Panc1 (cell line): ENCODE measurements around the gene MTMR8. TPM values are rescaled to one million over a fixed set of nuclear protein-coding genes. Genes with fewer than 3 reads are reported as not detected.
"Not testable (repeated sequence)": the region's sequence is repeated elsewhere in the genome, so short reads cannot be mapped to it uniquely, and the experiment has no call there.

Experiments used
- ATAC-seq: fragments of 200-7000 bp; cut with Tn5 transposase; 2 replicates; pipeline ENCODE4 v1.9.1; 2020; ENCODE audit warnings: mild to moderate bottlenecking, moderate library complexity
- BruUV-seq: library from RNA; stranded (reverse); fragments of 400-500 nt; replicated peaks from 2 replicates; lab custom pipeline; 2021; lab: Mats Ljungman, UMichigan
- CTCF ChIA-PET: fragments of 300-600 bp; sonication (Branson Sonifier 250); formaldehyde crosslinking; loops from one replicate; lab custom pipeline; 2022; ENCODE audit warnings: antibody characterized with exemption; lab: Charles Lee
- POLR2A ChIA-PET: fragments of 300-600 bp; sonication (Branson Sonifier 250); formaldehyde crosslinking; loops from one replicate; lab custom pipeline; 2022; ENCODE audit warnings: antibody characterized with exemption; lab: Charles Lee
- DNase-seq: peaks from one replicate; pipeline ENCODE4 v3.0.0-alpha.2; 2010; ENCODE audit warnings: low read depth, low spot score
- H3K27ac ChIP-seq: 2 replicates; pipeline ENCODE4 v1.5.1; 2011; ENCODE audit warnings: mild to moderate bottlenecking, low read length, inconsistent platforms
- H3K27me3 ChIP-seq: fragments of 200-500 bp; sonication (Bioruptor generic); 2 replicates; pipeline ENCODE4 v1.6.0; 2014; ENCODE audit warnings: low read length, inconsistent platforms; ENCODE audit not compliant: control insufficient read depth, insufficient read depth
- H3K36me3 ChIP-seq: fragments of 200-500 bp; sonication (Bioruptor generic); 2 replicates; pipeline ENCODE4 v1.5.1; 2014; ENCODE audit warnings: inconsistent platforms, mild to moderate bottlenecking, low read length, moderate library complexity; ENCODE audit not compliant: control insufficient read depth, insufficient read depth
- H3K4me1 ChIP-seq: 2 replicates; pipeline ENCODE4 v1.5.1; 2011; ENCODE audit warnings: inconsistent platforms, mild to moderate bottlenecking, low read length, moderate library complexity; ENCODE audit not compliant: control insufficient read depth, insufficient read depth
- H3K4me3 ChIP-seq, 2 experiments: 2 replicates each; pipeline ENCODE4 v1.5.1; 2011 to 2012; ENCODE audit warnings: low read depth in 2 of 2, low read length in 2 of 2, mild to moderate bottlenecking in 2 of 2, inconsistent platforms in 1 of 2, moderate library complexity in 1 of 2
- H3K9me3 ChIP-seq: fragments of 200-500 bp; sonication (Bioruptor generic); 2 replicates; pipeline ENCODE4 v1.5.1; 2014; ENCODE audit warnings: low read depth, mild to moderate bottlenecking, inconsistent platforms, low read length, moderate library complexity; ENCODE audit not compliant: control insufficient read depth, insufficient read depth
- CTCF ChIP-seq: fragments of 450-650 bp; IDR thresholded peaks from 2 replicates; pipeline ENCODE4 v1.5.1; 2017; ENCODE audit warnings: mild to moderate bottlenecking
- POLR2AphosphoS5 ChIP-seq: IDR thresholded peaks from 2 replicates; pipeline ENCODE4 v1.6.1; 2012; ENCODE audit warnings: mild to moderate bottlenecking, low read depth, low read length, moderate library complexity
- SIN3A ChIP-seq: IDR thresholded peaks from 2 replicates; pipeline ENCODE4 v1.6.1; 2012; ENCODE audit warnings: low read depth, mild to moderate bottlenecking, low read length, moderate library complexity, borderline replicate concordance; ENCODE audit not compliant: insufficient read depth
- TCF7L2 ChIP-seq: IDR thresholded peaks from 2 replicates; pipeline ENCODE4 v1.6.1; 2011; ENCODE audit warnings: mild to moderate bottlenecking, low read depth, low read length, inconsistent platforms
- in situ Hi-C: cut with HindIII; loops from 2 replicates; pipeline ENCODE4 v1.10.0; 2016; ENCODE audit warnings: low sequenced_read_pairs, low pct_unique_long_range_greater_than_20kb
- intact Hi-C: fragments of 100-400 bp; cut with micrococcal nuclease; formaldehyde crosslinking; loops from one replicate; pipeline ENCODE4 v1.10.0; 2022; ENCODE audit not compliant: unreplicated experiment
- total RNA-seq: library from RNA; stranded (reverse); gene quantifications from one replicate; pipeline ENCODE4 v1.2.1, GENCODE V29; 2021; ENCODE audit not compliant: unreplicated experiment
- TF ChIP-seq, protein P1 (sequence below), 2 experiments: IDR thresholded peaks; 2 replicates each; pipeline ENCODE4 v1.6.1; 2011 to 2012; ENCODE audit warnings: low read depth in 2 of 2, control low read depth in 1 of 2, low read length in 1 of 2, mild to moderate bottlenecking in 1 of 2, moderate library complexity in 1 of 2; ENCODE audit not compliant: insufficient read depth in 1 of 2

Gene MTMR8
- total RNA-seq, 1 experiment from 2014 or later = 1.3 TPM

DNA sequence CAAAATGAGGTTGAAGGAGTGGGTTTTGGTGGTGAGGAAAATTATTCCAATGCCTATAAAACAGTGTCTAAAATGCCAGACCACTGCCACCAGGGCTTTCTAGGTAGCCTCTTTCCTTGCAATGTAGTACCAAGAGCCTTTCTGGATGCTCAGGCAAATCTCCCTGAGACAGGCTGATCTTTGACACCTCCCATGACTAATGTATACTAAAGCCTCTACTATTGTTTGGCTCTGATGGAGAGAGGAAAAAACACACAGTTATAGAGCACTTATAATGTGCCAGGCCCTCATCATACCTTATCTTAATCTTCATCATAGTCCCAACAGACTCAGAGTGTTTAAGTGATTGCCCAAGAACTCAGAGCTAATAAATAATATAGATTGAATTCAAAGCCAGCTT, 5.8 kb downstream of the MTMR8 start:
- TF ChIP-seq POLR2AphosphoS5 = no peak
- TF ChIP-seq CTCF = no peak
- TF ChIP-seq, protein P1, sequence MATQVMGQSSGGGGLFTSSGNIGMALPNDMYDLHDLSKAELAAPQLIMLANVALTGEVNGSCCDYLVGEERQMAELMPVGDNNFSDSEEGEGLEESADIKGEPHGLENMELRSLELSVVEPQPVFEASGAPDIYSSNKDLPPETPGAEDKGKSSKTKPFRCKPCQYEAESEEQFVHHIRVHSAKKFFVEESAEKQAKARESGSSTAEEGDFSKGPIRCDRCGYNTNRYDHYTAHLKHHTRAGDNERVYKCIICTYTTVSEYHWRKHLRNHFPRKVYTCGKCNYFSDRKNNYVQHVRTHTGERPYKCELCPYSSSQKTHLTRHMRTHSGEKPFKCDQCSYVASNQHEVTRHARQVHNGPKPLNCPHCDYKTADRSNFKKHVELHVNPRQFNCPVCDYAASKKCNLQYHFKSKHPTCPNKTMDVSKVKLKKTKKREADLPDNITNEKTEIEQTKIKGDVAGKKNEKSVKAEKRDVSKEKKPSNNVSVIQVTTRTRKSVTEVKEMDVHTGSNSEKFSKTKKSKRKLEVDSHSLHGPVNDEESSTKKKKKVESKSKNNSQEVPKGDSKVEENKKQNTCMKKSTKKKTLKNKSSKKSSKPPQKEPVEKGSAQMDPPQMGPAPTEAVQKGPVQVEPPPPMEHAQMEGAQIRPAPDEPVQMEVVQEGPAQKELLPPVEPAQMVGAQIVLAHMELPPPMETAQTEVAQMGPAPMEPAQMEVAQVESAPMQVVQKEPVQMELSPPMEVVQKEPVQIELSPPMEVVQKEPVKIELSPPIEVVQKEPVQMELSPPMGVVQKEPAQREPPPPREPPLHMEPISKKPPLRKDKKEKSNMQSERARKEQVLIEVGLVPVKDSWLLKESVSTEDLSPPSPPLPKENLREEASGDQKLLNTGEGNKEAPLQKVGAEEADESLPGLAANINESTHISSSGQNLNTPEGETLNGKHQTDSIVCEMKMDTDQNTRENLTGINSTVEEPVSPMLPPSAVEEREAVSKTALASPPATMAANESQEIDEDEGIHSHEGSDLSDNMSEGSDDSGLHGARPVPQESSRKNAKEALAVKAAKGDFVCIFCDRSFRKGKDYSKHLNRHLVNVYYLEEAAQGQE (IDR thresholded peaks at IDR 0.05; ENCODE audit: insufficient read depth in 1 of 2, low read depth in 2 of 2, low read length in 1 of 2) = no peak
- no peak for TF ChIP-seq TCF7L2
- TF ChIP-seq SIN3A = no peak
- CTCF ChIA-PET = no interaction called here

DNA sequence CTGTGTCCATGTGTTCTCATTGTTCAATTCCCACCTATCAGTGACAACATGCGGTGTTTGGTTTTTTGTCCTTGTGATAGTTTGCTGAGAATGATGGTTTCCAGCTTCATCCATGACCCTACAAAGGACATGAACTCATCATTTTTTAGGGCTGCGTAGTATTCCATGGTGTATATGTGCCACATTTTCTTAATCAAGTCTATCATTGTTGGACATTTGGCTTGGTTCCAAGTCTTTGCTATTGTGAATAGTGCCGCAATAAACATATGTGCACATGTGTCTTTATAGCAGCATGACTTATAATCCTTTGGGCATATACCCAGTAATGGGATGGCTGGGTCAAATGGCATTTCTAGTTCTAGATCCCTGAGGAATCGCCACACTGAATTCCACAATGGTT, 14.5 kb downstream of the MTMR8 start:
- H3K27ac ChIP-seq, H3K9me3 ChIP-seq, H3K27me3 ChIP-seq, BruUV-seq, in situ Hi-C loops, H3K4me3 ChIP-seq, ATAC-seq, H3K4me1 ChIP-seq, POLR2A ChIA-PET, DNase-seq, H3K36me3 ChIP-seq, intact Hi-C loops, CTCF ChIA-PET: not testable (repeated sequence)

More for the DNA sequence above, 5.8 kb downstream of the MTMR8 start:
- no TSS peak for BruUV-seq
- Histone ChIP-seq H3K36me3 (no peaks in the 10 kb centered on the region), H3K27me3 (no peaks in the 10 kb centered on the region), H3K4me3 (no peak overlapping the region), H3K9me3 (no peaks in the 10 kb centered on the region), H3K4me1 (no peaks in the 10 kb centered on the region), H3K27ac (no peak overlapping the region)
- intact Hi-C loops = no loop called here
- in situ Hi-C loops = no loop called here
- DNase-seq = no peak
- POLR2A ChIA-PET = no interaction called here
- ATAC-seq = no peak

DNA sequence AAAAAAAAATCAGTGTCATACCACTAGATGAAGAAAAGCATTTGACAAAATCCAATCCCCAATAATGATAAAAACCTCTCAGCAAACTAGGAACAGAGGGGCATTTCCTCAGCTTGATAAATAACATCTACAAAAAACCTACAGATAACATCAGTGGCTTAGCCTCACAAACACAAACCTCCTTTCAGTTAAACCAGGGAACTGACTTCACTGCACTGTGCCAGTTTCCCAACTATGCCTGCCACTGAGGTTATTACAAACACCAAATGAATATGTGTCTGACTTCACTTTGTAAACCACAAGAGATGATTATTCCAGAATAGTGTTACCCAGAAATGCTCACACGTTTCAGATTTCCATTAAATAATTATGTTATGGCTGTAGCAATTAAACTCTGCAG, 15.3 kb downstream of the MTMR8 start:
- ATAC-seq (no peak), DNase-seq (no peak)
- ChIA-PET POLR2A (no interaction called here), CTCF (no interaction called here)
- no peaks in the 10 kb centered on the region for H3K9me3 ChIP-seq
- no peaks in the 10 kb centered on the region for H3K36me3 ChIP-seq
- H3K4me3 ChIP-seq = no peak overlapping the region
- BruUV-seq = no TSS peak
- TF ChIP-seq POLR2AphosphoS5 (no peak), TCF7L2 (no peak)
- TF ChIP-seq, protein P1 (IDR thresholded peaks at IDR 0.05; ENCODE audit: insufficient read depth in 1 of 2, low read depth in 2 of 2, low read length in 1 of 2) = no peak
- in situ Hi-C loops (no loop called here), intact Hi-C loops (no loop called here)
- H3K27me3 ChIP-seq = no peaks in the 10 kb centered on the region
- H3K27ac ChIP-seq = no peak overlapping the region
- H3K4me1 ChIP-seq = no peaks in the 10 kb centered on the region
